HepG2 (cell line): ENCODE measurements around the gene APBA3. TPM values are rescaled to one million over a fixed set of nuclear protein-coding genes. Genes with fewer than 3 reads are reported as not detected.
A peak's percentile ranks its signal among the peaks of the same experiment; 100 is the strongest.

Source experiments
- ASH2L ChIP-seq: fragments of 300-600, 200-600 bp; sonication (generic); IDR thresholded peaks from 2 replicates; pipeline ENCODE4 v1.7.0; 2017; ENCODE audit warnings: low read depth, mild to moderate bottlenecking, moderate library complexity, mixed read lengths, low read length; ENCODE audit not compliant: insufficient read length
- HIVEP1 ChIP-seq: sonication (generic); formaldehyde crosslinking; IDR thresholded peaks from 2 replicates; pipeline ENCODE4 v1.4.0; 2020; ENCODE audit warnings: mild to moderate bottlenecking, missing genetic modification reagents
- HOXA7 ChIP-seq: sonication (generic); formaldehyde crosslinking; IDR thresholded peaks from 2 replicates; pipeline ENCODE4 v1.8.1; 2022; ENCODE audit warnings: mild to moderate bottlenecking, missing genetic modification reagents, moderate library complexity
- IRX3 ChIP-seq: sonication (generic); formaldehyde crosslinking; IDR thresholded peaks from 2 replicates; pipeline ENCODE4 v1.8.1; 2023; ENCODE audit warnings: mild to moderate bottlenecking, low read depth, missing genetic modification reagents, borderline replicate concordance
- KLF13 ChIP-seq: sonication (generic); formaldehyde crosslinking; IDR thresholded peaks from 2 replicates; pipeline ENCODE4 v1.4.0; 2020; ENCODE audit warnings: mild to moderate bottlenecking, missing genetic modification reagents
- MED1 ChIP-seq: sonication (generic); formaldehyde crosslinking; IDR thresholded peaks from 2 replicates; pipeline ENCODE4 v1.4.0; 2020; ENCODE audit warnings: missing genetic modification reagents
- POLR2G ChIP-seq: fragments of 200-400 bp; formaldehyde crosslinking; IDR thresholded peaks from 2 replicates; pipeline ENCODE4 v1.6.1; 2018; ENCODE audit warnings: mild to moderate bottlenecking, low read depth, low read length, moderate library complexity
- RXRB ChIP-seq: IDR thresholded peaks from 2 replicates; pipeline ENCODE4 v1.6.1; 2016; ENCODE audit warnings: borderline replicate concordance, missing genetic modification reagents, missing compliant biosample characterization
- SKIL ChIP-seq: sonication (generic); formaldehyde crosslinking; IDR thresholded peaks from 2 replicates; pipeline ENCODE4 v1.8.0; 2022; ENCODE audit warnings: missing genetic modification reagents, mild to moderate bottlenecking, moderate library complexity, borderline replicate concordance
- TIGD3 ChIP-seq: sonication (generic); formaldehyde crosslinking; IDR thresholded peaks from 2 replicates; pipeline ENCODE4 v1.5.1; 2020; ENCODE audit warnings: mild to moderate bottlenecking, missing genetic modification reagents, borderline replicate concordance
- ZBTB7A ChIP-seq: sonication (generic); formaldehyde crosslinking; IDR thresholded peaks from 2 replicates; pipeline ENCODE4 v1.8.0; 2022; ENCODE audit warnings: mild to moderate bottlenecking, missing genetic modification reagents
- ZFP1 ChIP-seq: IDR thresholded peaks from 2 replicates; pipeline ENCODE4 v1.6.1; 2016
- ZFP62 ChIP-seq: sonication (generic); formaldehyde crosslinking; IDR thresholded peaks from 2 replicates; pipeline ENCODE4 v1.4.0; 2020; ENCODE audit warnings: missing genetic modification reagents
- ZGPAT ChIP-seq: IDR thresholded peaks from 2 replicates; pipeline ENCODE4 v1.6.1; 2016; ENCODE audit warnings: mild to moderate bottlenecking
- ZMYM4 ChIP-seq: sonication (generic); formaldehyde crosslinking; IDR thresholded peaks from 2 replicates; pipeline ENCODE4 v1.8.1; 2023; ENCODE audit warnings: mild to moderate bottlenecking, missing genetic modification reagents
- ZNF326 ChIP-seq: sonication (generic); formaldehyde crosslinking; IDR thresholded peaks from 2 replicates; pipeline ENCODE4 v1.4.0; 2020; ENCODE audit warnings: missing genetic modification reagents, borderline replicate concordance
- ZNF564 ChIP-seq: sonication (generic); formaldehyde crosslinking; IDR thresholded peaks from 2 replicates; pipeline ENCODE4 v1.8.1; 2023; ENCODE audit warnings: mild to moderate bottlenecking, missing genetic modification reagents
- ZNF839 ChIP-seq: sonication (generic); formaldehyde crosslinking; IDR thresholded peaks from 2 replicates; pipeline ENCODE4 v1.4.0; 2020; ENCODE audit warnings: missing genetic modification reagents, mild to moderate bottlenecking, borderline replicate concordance
- polyA plus RNA-seq, 8 experiments: library from polyadenylated mRNA; depleted of rRNA in 3 of 8; stranded (reverse) in 7 of 8; unstranded in 1 of 8; fragments of >200 nt; fragmentation: Illumina TruSeq in 4 of 8; extraction: Trizol in 4 of 8; gene quantifications; 2 replicates each; pipeline versions ENCODE4 v1.2.1 to v1.2.3, GENCODE V29; 2011 to 2016; ENCODE audit warnings: low read depth in 4 of 8, missing spikeins in 1 of 8, mixed read lengths in 1 of 8; ENCODE audit not compliant: insufficient read depth in 1 of 8
- total RNA-seq, 5 experiments: library from RNA; depleted of rRNA; stranded (reverse); fragments of >200 nt; fragmentation: Illumina TruSeq; extraction: Trizol; gene quantifications; 2 replicates each; pipeline ENCODE4 v1.2.3, GENCODE V29; 2016; ENCODE audit warnings: low read depth in 1 of 5
- TF ChIP-seq, protein P1 (sequence below): IDR thresholded peaks from 2 replicates; pipeline ENCODE4 v1.6.1; 2012; ENCODE audit warnings: low read depth, low read length, improper control_type of control experiment
- TF ChIP-seq, protein P2 (sequence below): sonication (generic); formaldehyde crosslinking; conservative IDR thresholded peaks from 2 replicates; pipeline ENCODE4 v1.4.0; 2020; ENCODE audit warnings: missing genetic modification reagents

The APBA3 gene
- total and polyA plus RNA-seq, 2 of the 13 experiments (the other 11 are each of a cell fraction or from before 2014, with no cell fraction given) = 14.2 to 14.3 TPM

- TF ChIP-seq HOXA7 (no peak), TIGD3 (CRISPR knock-in tag) (no peak), ZGPAT (peak; percentile 76), ZNF326 (no peak), ZNF564 (CRISPR knock-in tag) (no peak), KLF13 (CRISPR knock-in tag) (no peak), RXRB (peak; percentile 15; the same call in 1 of the 2 replicates), ZNF839 (0 out of 2 replicates have a peak, but pooled peaks have one; percentile 69), POLR2G (peak; percentile 91), ZFP62 (CRISPR knock-in tag) (no peak), ZBTB7A (CRISPR knock-in tag) (no peak), MED1 (CRISPR knock-in tag) (peak; percentile 56), ZFP1 (CRISPR knock-in tag) (no peak), ZMYM4 (CRISPR knock-in tag) (peak; percentile 44; the same call in 1 of the 2 replicates), SKIL (CRISPR knock-in tag) (no peak), IRX3 (no peak), HIVEP1 (CRISPR knock-in tag) (peak; percentile 85), ASH2L (peak; percentile 67)
- TF ChIP-seq, protein P1, sequence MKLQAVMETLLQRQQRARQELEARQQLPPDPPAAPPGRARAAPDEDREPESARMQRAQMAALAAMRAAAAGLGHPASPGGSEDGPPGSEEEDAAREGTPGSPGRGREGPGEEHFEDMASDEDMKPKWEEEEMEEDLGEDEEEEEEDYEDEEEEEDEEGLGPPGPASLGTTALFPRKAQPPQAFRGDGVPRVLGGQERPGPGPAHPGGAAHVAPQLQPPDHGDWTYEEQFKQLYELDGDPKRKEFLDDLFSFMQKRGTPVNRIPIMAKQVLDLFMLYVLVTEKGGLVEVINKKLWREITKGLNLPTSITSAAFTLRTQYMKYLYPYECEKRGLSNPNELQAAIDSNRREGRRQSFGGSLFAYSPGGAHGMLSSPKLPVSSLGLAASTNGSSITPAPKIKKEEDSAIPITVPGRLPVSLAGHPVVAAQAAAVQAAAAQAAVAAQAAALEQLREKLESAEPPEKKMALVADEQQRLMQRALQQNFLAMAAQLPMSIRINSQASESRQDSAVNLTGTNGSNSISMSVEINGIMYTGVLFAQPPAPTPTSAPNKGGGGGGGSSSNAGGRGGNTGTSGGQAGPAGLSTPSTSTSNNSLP = peak; percentile 67; the same call in 1 of the 2 replicates
- TF ChIP-seq, protein P2, sequence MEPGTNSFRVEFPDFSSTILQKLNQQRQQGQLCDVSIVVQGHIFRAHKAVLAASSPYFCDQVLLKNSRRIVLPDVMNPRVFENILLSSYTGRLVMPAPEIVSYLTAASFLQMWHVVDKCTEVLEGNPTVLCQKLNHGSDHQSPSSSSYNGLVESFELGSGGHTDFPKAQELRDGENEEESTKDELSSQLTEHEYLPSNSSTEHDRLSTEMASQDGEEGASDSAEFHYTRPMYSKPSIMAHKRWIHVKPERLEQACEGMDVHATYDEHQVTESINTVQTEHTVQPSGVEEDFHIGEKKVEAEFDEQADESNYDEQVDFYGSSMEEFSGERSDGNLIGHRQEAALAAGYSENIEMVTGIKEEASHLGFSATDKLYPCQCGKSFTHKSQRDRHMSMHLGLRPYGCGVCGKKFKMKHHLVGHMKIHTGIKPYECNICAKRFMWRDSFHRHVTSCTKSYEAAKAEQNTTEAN = no peak
Observed at GRCh38 chr19:3761382-3762129, at the start of gene APBA3 (continued).
